K562 (cell line): Measurements from ENCODE around the gene MYOM1. TPM values are rescaled to one million over a fixed set of nuclear protein-coding genes. Genes with fewer than 3 reads are reported as not detected.

Experiments
- DNMT1 ChIP-seq: fragments of 450-650 bp; IDR thresholded peaks from 2 replicates; pipeline ENCODE4 v1.6.1; 2016; ENCODE audit warnings: antibody characterized with exemption, mild to moderate bottlenecking
- FOXA3 ChIP-seq, 2 experiments: fragments of 450-650 bp in 1 of 2; sonication (generic) in 1 of 2; formaldehyde crosslinking; IDR thresholded peaks in 1 of 2; conservative IDR thresholded peaks in 1 of 2; 2 replicates each; pipeline versions ENCODE4 v1.4.0 to v1.8.0; 2020 to 2022; ENCODE audit warnings: mild to moderate bottlenecking in 2 of 2, missing genetic modification reagents in 1 of 2
- FOXK1 ChIP-seq: sonication (generic); formaldehyde crosslinking; IDR thresholded peaks from 2 replicates; pipeline ENCODE4 v1.8.0; 2022; ENCODE audit warnings: missing genetic modification reagents, mild to moderate bottlenecking, borderline replicate concordance
- FOXK2 ChIP-seq, 2 experiments: fragments of 450-650 bp; IDR thresholded peaks in 1 of 2; conservative IDR thresholded peaks in 1 of 2; 2 replicates each; pipeline ENCODE4 v1.6.1; 2016; ENCODE audit warnings: low read depth in 2 of 2, mild to moderate bottlenecking in 1 of 2
- FOXP1 ChIP-seq: sonication (generic); formaldehyde crosslinking; IDR thresholded peaks from 2 replicates; pipeline ENCODE4 v1.8.0; 2022; ENCODE audit warnings: mild to moderate bottlenecking, missing genetic modification reagents
- GTF2E2 ChIP-seq: fragments of 200-800 bp; sonication (Bioruptor generic); IDR thresholded peaks from 2 replicates; pipeline ENCODE4 v1.6.1; 2016; ENCODE audit warnings: missing genetic modification characterization, missing compliant biosample characterization
- HMBOX1 ChIP-seq: sonication (generic); IDR thresholded peaks from 2 replicates; pipeline ENCODE4 v1.6.1; 2016
- ILK ChIP-seq: fragments of 450-650 bp; IDR thresholded peaks from 2 replicates; pipeline ENCODE4 v1.6.1; 2016; ENCODE audit warnings: missing genetic modification characterization, low read depth, mild to moderate bottlenecking, missing compliant biosample characterization, moderate library complexity, borderline replicate concordance
- KLF16 ChIP-seq: IDR thresholded peaks from 2 replicates; pipeline ENCODE4 v1.6.1; 2016; ENCODE audit warnings: antibody characterized with exemption
- MTA3 ChIP-seq: fragments of 450-650 bp; formaldehyde crosslinking; IDR thresholded peaks from 2 replicates; pipeline ENCODE4 v1.6.1; 2017; ENCODE audit warnings: mild to moderate bottlenecking, borderline replicate concordance
- POLR2B ChIP-seq: fragments of 450-650 bp; IDR thresholded peaks from 2 replicates; pipeline ENCODE4 v1.6.1; 2018; ENCODE audit warnings: low read depth; ENCODE audit not compliant: partially characterized antibody
- SIX5 ChIP-seq, 2 experiments: IDR thresholded peaks; 2 replicates each; pipeline ENCODE4 v1.6.1; 2011; ENCODE audit warnings: low read length in 2 of 2, borderline replicate concordance in 1 of 2, low read depth in 1 of 2, mild to moderate bottlenecking in 1 of 2, moderate library complexity in 1 of 2; ENCODE audit not compliant: insufficient read depth in 1 of 2
- SMARCE1 ChIP-seq: fragments of 450-650 bp; IDR thresholded peaks from 2 replicates; pipeline ENCODE4 v1.7.1; 2016; ENCODE audit warnings: mild to moderate bottlenecking
- SPI1 ChIP-seq: IDR thresholded peaks from 2 replicates; pipeline ENCODE4 v1.6.1; 2011; ENCODE audit warnings: low read depth, low read length, control low read depth, borderline replicate concordance
- TAF7 ChIP-seq: fragments of 450-650 bp; IDR thresholded peaks from 2 replicates; pipeline ENCODE4 v1.6.1; 2016; ENCODE audit warnings: missing genetic modification characterization, missing compliant biosample characterization
- TCF15 ChIP-seq: fragments of 250-450 bp; sonication (Bioruptor Pico); IDR thresholded peaks from 2 replicates; pipeline ENCODE4 v1.8.0; 2022; ENCODE audit warnings: moderate library complexity, mild to moderate bottlenecking, inconsistent platforms
- TEAD2 ChIP-seq: fragments of 450-650 bp; IDR thresholded peaks from 2 replicates; pipeline ENCODE4 v1.6.1; 2016; ENCODE audit warnings: missing genetic modification characterization, control low read depth, missing compliant biosample characterization
- XRCC4 ChIP-seq: IDR thresholded peaks from one replicate; pipeline ENCODE4 v1.6.1; 2011; ENCODE audit not compliant: insufficient read depth, insufficient read length; ENCODE audit errors: extremely low read depth
- ZBTB9 ChIP-seq: fragments of 450-650 bp; formaldehyde crosslinking; IDR thresholded peaks from 2 replicates; pipeline ENCODE4 v1.4.0; 2020; ENCODE audit warnings: mild to moderate bottlenecking, moderate library complexity
- polyA plus RNA-seq, 8 experiments: library from polyadenylated mRNA; depleted of rRNA in 4 of 8; stranded (reverse) in 5 of 8; unstranded in 3 of 8; fragments of >200 nt; fragmentation: Nextera tagmentation in 2 of 8; fragmentation: Illumina TruSeq in 1 of 8; extraction: Ambion mirVana in 2 of 8; extraction: Trizol in 1 of 8; gene quantifications; 2 replicates each; pipeline versions ENCODE4 v1.2.1 to v1.2.3, GENCODE V29; 2011 to 2014; ENCODE audit warnings: inconsistent platforms in 1 of 8, missing spikeins in 1 of 8
- total RNA-seq, 7 experiments: library from RNA; depleted of rRNA in 6 of 7; stranded (reverse); fragments of >200 nt in 6 of 7; fragmentation: Illumina TruSeq in 2 of 7; extraction: Trizol in 2 of 7; gene quantifications; 2 replicates each; pipeline versions ENCODE4 v1.2.1 to v1.2.3, GENCODE V29; 2011 to 2021; ENCODE audit warnings: low replicate concordance in 1 of 7

The MYOM1 gene
- total and polyA plus RNA-seq, 9 of the 15 experiments (the other 6 are each of a cell fraction or from before 2014, with no cell fraction given): 0.01 to 0.62 (median 0.25) TPM

- TF ChIP-seq ZBTB9 (peak; percentile 86; the same call in 1 of the 2 replicates), KLF16 (peak; percentile 67), FOXA3 (CRISPR knock-in tag; conservative IDR thresholded peaks at IDR 0.05 in 1 of 2, IDR thresholded peaks at IDR 0.05 in 1 of 2) (peak in 1 of 2 experiments; percentile 34; a peak in 2 of 4 replicates), FOXK1 (CRISPR knock-in tag) (no peak), FOXK2 (conservative IDR thresholded peaks at IDR 0.05 in 1 of 2, IDR thresholded peaks at IDR 0.05 in 1 of 2; ENCODE audit: low read depth in 2 of 2) (0 out of 4 replicates have a peak, but pooled peaks of 1 of the 2 experiments have one; percentile 34), XRCC4 (no peak), MTA3 (peak; percentile 30; the same call in 1 of the 2 replicates), DNMT1 (peak; percentile 3; the same call in 1 of the 2 replicates), SPI1 (peak; percentile 93), ILK (0 out of 2 replicates have a peak, but pooled peaks have one; percentile 47), HMBOX1 (no peak; the same call in 1 of the 2 replicates), SIX5 (IDR thresholded peaks at IDR 0.05; ENCODE audit: borderline replicate concordance in 1 of 2, insufficient read depth in 1 of 2, low read depth in 1 of 2, low read length in 2 of 2) (no peak), TEAD2 (no peak), GTF2E2 (tag) (no peak), TAF7 (tag) (0 out of 2 replicates have a peak, but pooled peaks have one; percentile 37), SMARCE1 (peak; percentile 93), FOXP1 (CRISPR knock-in tag) (peak; percentile 44), TCF15 (CRISPR knock-in tag) (0 out of 2 replicates have a peak, but pooled peaks have one; percentile 7), POLR2B (peak; percentile 77)
These were observed 27.0 kb upstream of the MYOM1 start (continued) for GRCh38 chr18:3246635-3247239.
